ENCODE data around the gene AZIN2. TPM values are rescaled to one million over a fixed set of nuclear protein-coding genes. Genes with fewer than 3 reads are reported as not detected.

Gene AZIN2
- total and polyA plus RNA-seq, 10 of the 15 experiments (the other 5 are each of a cell fraction or from before 2014, with no cell fraction given) = 0.02 to 0.85 (median 0.23) TPM

GRCh38 chr1:33153650-33154049, 72.7 kb downstream of the AZIN2 start:
- no peaks in the 10 kb centered on the region for H3K27me3 ChIP-seq (replicated peaks in 1 of 2; ENCODE audit: control insufficient read depth in 2 of 2, insufficient read depth in 2 of 2, low read length in 1 of 2)
- SMC1A ChIA-PET (ENCODE audit: uncharacterized antibody, unreplicated experiment) = no interaction called here
- TF ChIP-seq SUPT20H (IDR thresholded peaks at IDR 0.05; ENCODE audit: borderline replicate concordance, control insufficient read depth, low read depth, low read length) (no peak), SREBF1 (IDR thresholded peaks at IDR 0.05; ENCODE audit: low read length) (no peak)
- in situ Hi-C loops (cut with MboI) (no loop called here), intact Hi-C loops (cut with micrococcal nuclease; ENCODE audit: unreplicated experiment) (no loop called here)
- H3K4me1 ChIP-seq (ENCODE audit: control insufficient read depth, insufficient read depth, low read length) = no peaks in the 10 kb centered on the region
- no peak overlapping the region for H2AFZ ChIP-seq (ENCODE audit: control insufficient read depth, low read depth, low read length)
- no peak overlapping the region for H3K27ac ChIP-seq (ENCODE audit: control insufficient read depth, insufficient read depth)
- RAD21 ChIA-PET (ENCODE audit: unreplicated experiment) = no interaction called here
- FAIRE-seq (no peak), ATAC-seq (no peak), DNase-seq (ENCODE audit: low read depth, low spot score) (no peak)
- H3K36me3 ChIP-seq (ENCODE audit: control insufficient read depth in 2 of 2, insufficient read depth in 2 of 2, low read length in 1 of 2) = no peaks in the 10 kb centered on the region; a peak in 1 of 4 replicates
- H3K9ac ChIP-seq (ENCODE audit: control insufficient read depth, insufficient read depth, low read length) = no peak overlapping the region
- no peak overlapping the region for H3K4me3 ChIP-seq
- no peaks in the 10 kb centered on the region for H4K20me1 ChIP-seq (ENCODE audit: control insufficient read depth, insufficient read depth)
- no peaks in the 10 kb centered on the region for H3K9me3 ChIP-seq (replicated peaks; ENCODE audit: control insufficient read depth, insufficient read depth, low read length)
- CTCF ChIA-PET = no interaction called here
- WGBS (ENCODE audit: insufficient coverage, insufficient replicate concordance, low lambda C conversion rate, missing lambda C conversion rate) = 56% methylated on average over 2 of the region's 2 CpGs
- no peaks in the 10 kb centered on the region for H3K79me2 ChIP-seq (ENCODE audit: control insufficient read depth, insufficient read depth, low read length)
- POLR2A ChIA-PET = no interaction called here
- H3K4me2 ChIP-seq (ENCODE audit: control insufficient read depth, insufficient read depth) = no peak overlapping the region
- no TSS peak for BruUV-seq (replicated peaks)

GRCh38 chr1:33155877-33156538, 75.1 kb downstream of the AZIN2 start:
- BruUV-seq (replicated peaks) = no TSS peak
- Histone ChIP-seq H3K9me3 (replicated peaks; ENCODE audit: control insufficient read depth, insufficient read depth, low read length) (no peaks in the 10 kb centered on the region), H3K79me2 (ENCODE audit: control insufficient read depth, insufficient read depth, low read length) (no peaks in the 10 kb centered on the region), H3K4me1 (ENCODE audit: control insufficient read depth, insufficient read depth, low read length) (no peaks in the 10 kb centered on the region), H3K27ac (ENCODE audit: control insufficient read depth, insufficient read depth) (no peak overlapping the region), H3K4me2 (ENCODE audit: control insufficient read depth, insufficient read depth) (no peak overlapping the region), H3K9ac (ENCODE audit: control insufficient read depth, insufficient read depth, low read length) (no peak overlapping the region), H4K20me1 (ENCODE audit: control insufficient read depth, insufficient read depth) (no peaks in the 10 kb centered on the region), H2AFZ (ENCODE audit: control insufficient read depth, low read depth, low read length) (no peak overlapping the region), H3K27me3 (replicated peaks in 1 of 2; ENCODE audit: control insufficient read depth in 2 of 2, insufficient read depth in 2 of 2, low read length in 1 of 2) (no peaks in the 10 kb centered on the region), H3K36me3 (ENCODE audit: control insufficient read depth in 2 of 2, insufficient read depth in 2 of 2, low read length in 1 of 2) (no peaks in the 10 kb centered on the region; a peak in 1 of 4 replicates), H3K4me3 (no peak overlapping the region)
- in situ Hi-C loops (cut with MboI) (no loop called here), intact Hi-C loops (cut with micrococcal nuclease; ENCODE audit: unreplicated experiment) (no loop called here)
- ChIA-PET RAD21 (ENCODE audit: unreplicated experiment) (no interaction called here), POLR2A (no interaction called here), CTCF (interaction anchor here (0.9 kb wide), 2 partner anchors 24 to 140 kb away, joined by 3 read pairs; no protein-coding TSS in a partner anchor), SMC1A (ENCODE audit: uncharacterized antibody, unreplicated experiment) (no interaction called here)
- TF ChIP-seq MAX (IDR thresholded peaks at IDR 0.05; ENCODE audit: low read depth, low read length) = no peak
- TF ChIP-seq SREBF2 (IDR thresholded peaks at IDR 0.05; ENCODE audit: low read length) = no peak
- TF ChIP-seq SMC3 (IDR thresholded peaks at IDR 0.05; ENCODE audit: borderline replicate concordance, low read length) = no peak
- no peak for TF ChIP-seq ZNF592 (IDR thresholded peaks at IDR 0.05)
- no peak for TF ChIP-seq RAD51 (IDR thresholded peaks at IDR 0.05)
- no peak for TF ChIP-seq SIN3A (IDR thresholded peaks at IDR 0.05; ENCODE audit: low read depth, low read length)
- TF ChIP-seq ZZZ3 (IDR thresholded peaks at IDR 0.05; ENCODE audit: control insufficient read depth, insufficient read length, low read depth) = no peak
- TF ChIP-seq RCOR1 (conservative IDR thresholded peaks at IDR 0.05; ENCODE audit: low read depth, low read length) = no peak
- TF ChIP-seq PAX5 (IDR thresholded peaks at IDR 0.05; ENCODE audit: borderline replicate concordance, low read depth, low read length) = no peak
- TF ChIP-seq ZBED1 (IDR thresholded peaks at IDR 0.05; ENCODE audit: borderline replicate concordance) = no peak
- no peak for TF ChIP-seq ZNF274 (IDR thresholded peaks at IDR 0.05; ENCODE audit: insufficient read depth, insufficient read length)
- 63% methylated on average over 4 of the region's 4 CpGs for WGBS (ENCODE audit: insufficient coverage, insufficient replicate concordance, low lambda C conversion rate, missing lambda C conversion rate)
- FAIRE-seq (no peak), DNase-seq (ENCODE audit: low read depth, low spot score) (no peak), ATAC-seq (no peak)
